ENCODE data around the gene SLIT3. TPM values are rescaled to one million over a fixed set of nuclear protein-coding genes. Genes with fewer than 3 reads are reported as not detected.

Gene SLIT3
- total and polyA plus RNA-seq, 10 of the 15 experiments (the other 5 are each of a cell fraction or from before 2014, with no cell fraction given), result 0.05 TPM; not detected in 9

GRCh38 chr5:168672888-168673287 is 628.1 kb downstream of the SLIT3 start:
- WGBS (ENCODE audit: insufficient coverage, insufficient replicate concordance, low lambda C conversion rate, missing lambda C conversion rate), result 50% methylated on average over 4 of the region's 4 CpGs
- H3K4me1 ChIP-seq (ENCODE audit: control insufficient read depth, insufficient read depth, low read length), result no peaks in the 10 kb centered on the region
- POLR2A ChIA-PET, result no interaction called here
- ATAC-seq (no peak), DNase-seq (ENCODE audit: low read depth, low spot score) (no peak), FAIRE-seq (no peak)
- H4K20me1 ChIP-seq (ENCODE audit: control insufficient read depth, insufficient read depth), result no peaks in the 10 kb centered on the region
- no peaks in the 10 kb centered on the region for H3K36me3 ChIP-seq (ENCODE audit: control insufficient read depth in 2 of 2, insufficient read depth in 2 of 2, low read length in 1 of 2)
- no peak overlapping the region for H3K9ac ChIP-seq (ENCODE audit: control insufficient read depth, insufficient read depth, low read length)
- no peak overlapping the region for H2AFZ ChIP-seq (ENCODE audit: control insufficient read depth, low read depth, low read length)
- H3K4me3 ChIP-seq, result no peak overlapping the region
- H3K27ac ChIP-seq (ENCODE audit: control insufficient read depth, insufficient read depth), result no peak overlapping the region
- in situ Hi-C loops (cut with MboI), result loop anchor here (10.0 kb wide), 1 partner anchor 632 kb away; the partner anchor contains the start of gene SLIT3
- no peaks in the 10 kb centered on the region for H3K9me3 ChIP-seq (replicated peaks; ENCODE audit: control insufficient read depth, insufficient read depth, low read length)
- SMC1A ChIA-PET (ENCODE audit: uncharacterized antibody, unreplicated experiment), result no interaction called here
- BruUV-seq (replicated peaks), result no TSS peak
- intact Hi-C loops (cut with micrococcal nuclease; ENCODE audit: unreplicated experiment), result no loop called here
- H3K4me2 ChIP-seq (ENCODE audit: control insufficient read depth, insufficient read depth), result no peak overlapping the region
- no peaks in the 10 kb centered on the region for H3K79me2 ChIP-seq (ENCODE audit: control insufficient read depth, insufficient read depth, low read length)
- CTCF ChIA-PET, result no interaction called here
- no peak for TF ChIP-seq ESRRA (IDR thresholded peaks at IDR 0.05; ENCODE audit: low read length)
- TF ChIP-seq PBX3 (IDR thresholded peaks at IDR 0.05; ENCODE audit: insufficient replicate concordance, low read depth, low read length), result no peak
- no peak for TF ChIP-seq WRNIP1 (IDR thresholded peaks at IDR 0.05; ENCODE audit: borderline replicate concordance, low read depth, low read length)
- no peak for TF ChIP-seq BCL3 (IDR thresholded peaks at IDR 0.05; ENCODE audit: borderline replicate concordance, insufficient read depth, low read depth, low read length, poor library complexity, severe bottlenecking)
- no peak for TF ChIP-seq RAD51 (IDR thresholded peaks at IDR 0.05)
- TF ChIP-seq EED (IDR thresholded peaks at IDR 0.05; ENCODE audit: low read depth), result no peak
- no peak for TF ChIP-seq SREBF2 (IDR thresholded peaks at IDR 0.05; ENCODE audit: low read length)
- no peak for TF ChIP-seq POLR2AphosphoS2 (IDR thresholded peaks at IDR 0.05; ENCODE audit: low read depth, low read length)
- no peak for TF ChIP-seq SMARCA5 (IDR thresholded peaks at IDR 0.05)
- TF ChIP-seq NR2F1 (conservative IDR thresholded peaks at IDR 0.05), result no peak
- TF ChIP-seq FOXM1 (IDR thresholded peaks at IDR 0.05; ENCODE audit: low read depth, low read length), result no peak
- TF ChIP-seq GABPA (IDR thresholded peaks at IDR 0.05; ENCODE audit: low read depth), result no peak
- TF ChIP-seq NRF1 (conservative IDR thresholded peaks at IDR 0.05; ENCODE audit: low read depth, low read length), result no peak
- RAD21 ChIA-PET (ENCODE audit: unreplicated experiment), result no interaction called here
- H3K27me3 ChIP-seq (replicated peaks in 1 of 2; ENCODE audit: control insufficient read depth in 2 of 2, insufficient read depth in 2 of 2, low read length in 1 of 2), result no peaks in the 10 kb centered on the region
